Transverse colon (tissue), 4 donors: ENCODE data around the gene CAMKK1.
A peak's percentile ranks its signal among the peaks of the same experiment; 100 is the strongest.

Experiments used
- POLR2AphosphoS5 ChIP-seq, 3 donors: sonication (generic); formaldehyde crosslinking; IDR thresholded peaks; one replicate each; pipeline ENCODE4 v1.6.1; 2016; ENCODE audit warnings: antibody characterized with exemption in 3 of 3
- TF ChIP-seq, protein P1 (sequence below), 5 experiments: fragments of 200-600 bp in 3 of 5; fragments of 450-650 bp in 2 of 5; sonication (generic) in 3 of 5; IDR thresholded peaks; 1 replicate in 2 of 5; 2 replicates in 3 of 5; pipeline ENCODE4 v1.5.1; 2016 to 2017; ENCODE audit warnings: antibody characterized with exemption in 5 of 5, inconsistent platforms in 3 of 5, mild to moderate bottlenecking in 2 of 5, moderate library complexity in 1 of 5

DNA sequence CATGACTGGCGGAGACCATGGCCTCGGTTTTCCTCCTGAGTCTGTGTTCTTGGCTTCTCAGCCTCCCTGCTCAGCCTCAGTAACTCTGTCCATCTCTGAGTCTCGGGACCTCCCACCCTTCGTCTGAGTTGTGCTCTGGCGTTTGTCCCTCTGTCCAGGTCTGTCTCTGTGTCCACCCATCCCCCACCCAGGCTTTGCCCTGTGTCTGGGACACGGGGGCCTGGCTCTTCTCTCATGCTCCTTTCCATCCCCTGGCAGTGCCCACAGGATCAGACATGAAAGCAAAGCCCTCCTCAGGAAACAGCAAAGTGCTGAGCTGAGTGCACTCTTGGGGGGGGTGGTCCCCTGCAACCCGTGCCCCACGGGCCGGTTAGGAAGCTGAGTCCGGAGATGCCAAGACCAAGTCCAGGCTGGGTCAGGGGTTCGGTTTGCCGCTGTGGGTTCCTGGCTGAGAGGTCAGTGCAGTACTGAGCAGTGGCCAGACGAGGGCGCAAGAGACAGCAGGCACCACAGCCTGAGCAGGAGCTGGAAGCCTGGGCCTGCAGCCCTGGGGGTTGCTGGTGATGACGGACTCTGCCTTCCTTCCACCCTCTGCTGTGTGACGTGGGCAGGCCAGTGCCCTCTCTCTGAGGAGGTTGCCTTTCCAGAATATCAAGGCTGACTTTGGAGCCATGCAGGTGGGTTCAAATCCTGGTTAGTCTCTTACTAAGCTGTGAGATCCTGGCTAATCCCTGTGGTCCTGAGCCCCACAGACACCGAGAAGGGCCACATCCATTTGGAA is 20.9 kb upstream of the CAMKK1 start:
- no peak for TF ChIP-seq POLR2AphosphoS5 (IDR thresholded peaks at IDR 0.05)
- TF ChIP-seq, protein P1, sequence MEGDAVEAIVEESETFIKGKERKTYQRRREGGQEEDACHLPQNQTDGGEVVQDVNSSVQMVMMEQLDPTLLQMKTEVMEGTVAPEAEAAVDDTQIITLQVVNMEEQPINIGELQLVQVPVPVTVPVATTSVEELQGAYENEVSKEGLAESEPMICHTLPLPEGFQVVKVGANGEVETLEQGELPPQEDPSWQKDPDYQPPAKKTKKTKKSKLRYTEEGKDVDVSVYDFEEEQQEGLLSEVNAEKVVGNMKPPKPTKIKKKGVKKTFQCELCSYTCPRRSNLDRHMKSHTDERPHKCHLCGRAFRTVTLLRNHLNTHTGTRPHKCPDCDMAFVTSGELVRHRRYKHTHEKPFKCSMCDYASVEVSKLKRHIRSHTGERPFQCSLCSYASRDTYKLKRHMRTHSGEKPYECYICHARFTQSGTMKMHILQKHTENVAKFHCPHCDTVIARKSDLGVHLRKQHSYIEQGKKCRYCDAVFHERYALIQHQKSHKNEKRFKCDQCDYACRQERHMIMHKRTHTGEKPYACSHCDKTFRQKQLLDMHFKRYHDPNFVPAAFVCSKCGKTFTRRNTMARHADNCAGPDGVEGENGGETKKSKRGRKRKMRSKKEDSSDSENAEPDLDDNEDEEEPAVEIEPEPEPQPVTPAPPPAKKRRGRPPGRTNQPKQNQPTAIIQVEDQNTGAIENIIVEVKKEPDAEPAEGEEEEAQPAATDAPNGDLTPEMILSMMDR (IDR thresholded peaks at IDR 0.05), result peak; percentile 96 to 98 (median 98)
